RKO (cell line): ENCODE measurements around the gene NAB2.
A peak's percentile ranks its signal among the peaks of the same experiment; 100 is the strongest.

Experiments used
- DNase-seq: peaks from one replicate; pipeline ENCODE4 v3.0.0-alpha.2; 2016; ENCODE audit warnings: low spot score

The NAB2 gene

DNA sequence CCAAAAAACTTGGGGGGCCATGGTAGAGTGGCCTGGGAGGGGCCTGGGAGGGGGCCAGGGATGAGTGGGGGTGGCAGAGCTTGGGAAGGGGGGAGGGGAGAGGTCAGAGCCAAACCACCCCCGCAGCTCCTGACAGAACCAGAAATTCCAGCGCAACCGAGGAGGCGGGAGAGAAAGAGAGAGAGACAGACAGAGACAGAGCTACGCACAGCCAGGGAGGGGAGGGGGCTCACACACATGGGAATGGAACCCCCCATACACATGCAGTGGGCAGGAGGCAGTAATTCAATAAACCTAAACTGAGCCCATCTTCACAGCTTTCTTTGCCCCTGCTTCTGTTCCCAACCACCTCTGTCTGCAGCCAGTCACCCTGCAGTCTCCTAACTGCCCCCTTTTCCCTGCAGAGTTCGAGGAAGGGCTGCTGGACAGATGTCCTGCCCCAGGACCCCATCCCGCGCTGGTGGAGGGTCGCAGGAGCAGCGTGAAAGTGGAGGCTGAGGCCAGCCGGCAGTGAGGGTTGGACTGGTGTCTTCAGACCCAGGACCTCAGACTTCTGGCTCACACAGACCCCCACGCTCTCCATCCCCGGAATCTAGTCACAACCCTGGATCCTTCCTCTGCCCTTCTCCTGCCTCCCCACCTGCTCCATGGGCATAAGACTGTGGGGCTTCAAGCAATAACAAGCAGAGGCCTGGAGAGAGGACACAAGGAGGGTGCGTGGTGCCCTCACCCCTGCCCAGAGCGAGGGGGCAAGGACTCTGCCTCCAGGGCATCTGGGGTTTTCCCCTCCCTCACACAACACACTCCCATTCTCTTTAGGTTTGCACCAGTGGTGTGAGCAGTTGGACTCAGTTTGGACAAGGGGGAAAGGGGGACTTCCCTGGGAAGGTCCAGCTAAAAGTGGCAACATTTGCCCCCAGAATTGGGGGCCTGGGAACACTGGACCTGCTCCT, 5.6 kb downstream of the NAB2 start:
- DNase-seq: no peak

DNA sequence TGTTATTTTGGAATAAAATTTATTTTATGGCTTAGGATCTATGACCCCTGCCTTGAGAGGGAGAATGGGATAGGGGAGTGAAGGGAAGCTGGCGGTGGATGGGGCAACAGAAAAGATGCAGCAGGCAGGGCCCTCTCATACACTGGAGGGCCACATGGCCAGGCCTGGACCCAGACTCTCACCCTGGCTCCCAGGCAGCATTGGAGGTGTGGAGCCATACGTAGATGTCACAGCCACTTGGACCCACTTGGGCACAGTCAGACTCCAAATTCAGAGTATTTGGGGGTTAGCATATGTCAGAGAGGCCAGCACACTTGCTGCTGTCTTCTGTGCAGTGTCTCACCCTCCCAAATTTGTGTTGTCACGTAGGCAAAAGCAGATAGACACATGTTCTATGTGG, 6.5 kb downstream of the NAB2 start:
- no peak for DNase-seq

GRCh38 chr12:57096099-57096572, 7.2 kb downstream of the NAB2 start:
- no peak for DNase-seq

DNA sequence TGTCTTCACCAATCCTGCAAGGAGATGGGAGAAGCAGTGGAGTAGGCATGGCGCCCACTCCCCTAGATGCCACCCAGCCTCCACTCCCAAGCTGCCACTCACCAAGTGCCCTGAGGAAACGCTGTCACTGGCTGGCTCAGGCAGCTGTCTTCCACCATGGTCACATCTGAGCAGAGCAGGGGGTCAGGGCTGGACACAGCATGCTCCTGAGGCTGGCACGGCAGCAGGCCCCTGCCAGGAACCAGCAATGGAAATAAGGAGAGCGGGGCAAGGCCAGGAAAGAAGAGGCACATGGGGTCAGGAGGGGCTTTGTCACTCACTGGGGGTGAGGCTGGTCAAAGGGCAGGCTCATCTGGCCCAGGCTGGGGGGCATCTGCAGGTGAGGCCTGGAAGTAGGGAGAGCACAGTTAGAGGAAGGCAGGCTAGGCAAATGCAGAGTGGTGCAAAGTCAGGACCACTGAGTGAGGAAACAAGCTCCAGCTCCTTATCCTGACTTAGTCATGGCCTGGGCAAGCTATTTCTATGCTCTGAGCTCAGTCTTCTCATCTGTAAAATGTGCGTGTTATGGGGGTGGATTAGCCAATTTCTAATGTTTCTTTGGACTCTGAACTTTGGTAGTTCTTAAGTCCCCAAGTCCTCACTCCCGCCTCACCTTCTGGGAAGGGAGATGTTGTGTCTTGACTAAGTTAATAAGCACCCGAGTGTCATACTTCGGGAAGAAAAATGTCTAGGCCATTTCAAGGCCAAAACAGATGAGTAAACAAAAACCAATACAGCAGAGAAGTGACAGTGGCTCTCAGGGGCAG, 8.0 kb downstream of the NAB2 start:
- no peak for DNase-seq

- no peak for DNase-seq
Observed at GRCh38 chr12:57097554-57097835, 8.6 kb downstream of the NAB2 start.

GRCh38 chr12:57098546-57098945, 9.6 kb downstream of the NAB2 start:
- DNase-seq: no peak

GRCh38 chr12:57099047-57099714, 10.3 kb downstream of the NAB2 start:
- peak; percentile 40 for DNase-seq

DNA sequence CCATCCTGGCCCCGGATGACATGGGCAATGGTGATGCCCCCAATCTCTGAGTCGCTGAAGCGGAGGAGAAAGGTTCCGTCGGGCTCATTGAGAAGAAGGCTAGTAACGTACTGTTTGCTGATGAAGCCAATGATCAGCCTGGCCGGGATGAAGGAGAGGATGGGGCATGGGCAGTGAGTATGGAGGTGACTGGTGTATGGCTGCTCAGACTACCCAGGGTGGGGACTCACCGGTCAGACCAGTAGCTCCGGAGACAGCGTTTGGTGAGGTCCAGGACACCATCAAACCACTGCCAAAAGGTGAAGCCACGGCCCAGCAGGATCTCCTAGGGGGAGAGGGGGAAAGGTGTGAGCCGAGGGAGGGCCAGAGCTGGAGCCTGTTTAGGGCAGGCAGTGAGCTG, 10.9 kb downstream of the NAB2 start:
- no peak for DNase-seq

GRCh38 chr12:57101892-57102695, 13.2 kb downstream of the NAB2 start:
- no peak for DNase-seq

DNA sequence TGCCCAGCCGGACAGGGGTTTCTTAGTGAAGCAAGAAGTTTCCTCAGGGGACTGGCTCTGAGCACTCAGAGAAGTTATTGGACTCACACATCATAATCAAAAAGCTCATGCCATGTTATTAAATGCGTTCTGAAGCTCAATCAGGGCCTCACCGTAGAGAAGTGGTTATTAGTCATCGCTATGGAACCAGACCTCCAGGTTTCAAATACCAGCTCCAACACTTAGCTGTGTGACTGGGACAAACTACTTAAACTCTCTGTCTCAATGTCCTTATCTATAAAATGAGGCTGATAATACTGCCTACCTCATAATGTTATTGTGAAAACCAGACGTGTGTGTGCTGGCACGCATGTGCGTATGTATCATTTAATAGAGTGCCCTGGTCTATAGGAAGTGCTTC, 14.9 kb downstream of the NAB2 start:
- DNase-seq: no peak

- no peak for DNase-seq
Observed at GRCh38 chr12:57104292-57104910, 15.5 kb downstream of the NAB2 start.

DNA sequence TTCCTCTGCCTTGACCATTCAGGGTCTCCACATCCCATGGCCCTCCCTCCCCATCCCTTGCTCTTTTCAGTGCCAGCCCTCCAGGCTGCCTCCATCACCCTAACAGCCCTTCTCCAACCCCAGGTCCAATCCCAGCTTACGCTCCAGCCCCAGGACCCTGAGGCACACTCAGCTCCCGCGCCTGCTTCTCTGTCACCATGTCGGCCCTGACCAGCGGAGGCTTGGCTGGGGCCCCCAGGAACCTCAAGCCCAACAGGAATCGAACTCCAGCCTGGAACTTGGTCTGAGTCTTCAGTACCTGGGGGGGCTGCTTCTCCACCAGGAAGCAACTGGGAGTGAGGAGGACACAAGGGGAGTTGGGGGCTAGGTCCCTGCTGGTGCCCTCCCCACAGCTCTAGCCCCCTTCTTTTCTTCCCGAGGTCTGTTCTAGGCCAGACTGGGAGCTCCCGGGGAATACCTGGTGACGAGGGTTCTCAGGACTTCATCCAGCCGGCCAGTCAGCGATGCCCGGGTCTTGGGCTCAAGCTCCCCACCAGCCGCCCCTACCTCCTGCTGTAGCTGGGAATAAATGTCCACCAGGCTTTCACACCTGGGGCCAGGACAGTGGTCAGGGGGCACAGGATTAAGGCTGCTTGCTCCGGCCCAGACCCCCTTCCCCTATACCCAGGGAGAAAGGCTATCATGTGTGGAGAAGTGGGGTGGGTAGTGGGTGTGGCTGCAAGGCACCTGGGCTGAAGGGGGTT, 16.3 kb downstream of the NAB2 start:
- DNase-seq: no peak

GRCh38 chr12:57106021-57106708, 17.3 kb downstream of the NAB2 start:
- DNase-seq: no peak

DNA sequence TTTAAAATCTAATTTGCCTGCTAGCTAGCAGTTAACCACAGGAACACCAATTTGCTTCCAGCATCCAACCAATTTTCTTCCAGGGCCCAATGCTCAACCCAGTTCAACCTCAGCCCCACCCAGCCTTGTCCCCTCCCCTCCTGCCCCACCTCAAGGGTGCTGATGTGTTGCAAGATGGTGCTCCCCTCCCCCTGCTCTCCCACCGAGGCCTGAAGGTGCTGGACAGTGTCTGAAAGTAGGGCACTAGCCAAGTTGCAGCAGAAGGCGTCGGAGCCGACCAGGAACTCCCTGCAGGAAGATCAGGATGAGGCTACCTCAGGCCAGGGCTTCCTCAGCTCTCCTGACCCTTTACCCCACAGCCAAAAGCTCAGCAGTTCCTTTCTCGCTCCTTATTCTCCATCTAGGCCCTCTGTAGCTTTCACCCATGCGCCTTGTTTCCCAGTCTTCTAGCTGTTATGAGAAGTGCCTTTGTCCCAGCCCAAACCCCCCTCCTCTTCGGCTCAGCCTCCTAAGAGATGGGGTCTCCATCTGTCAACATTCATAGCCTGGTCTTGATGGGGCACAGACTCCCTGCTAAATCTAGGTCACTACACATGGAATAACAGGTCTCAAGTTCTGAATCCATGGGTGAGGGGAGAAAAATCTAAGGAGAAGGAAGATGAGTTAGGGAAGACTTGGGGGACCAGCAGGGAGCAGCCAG, 18.7 kb downstream of the NAB2 start:
- no peak for DNase-seq

- DNase-seq: no peak
Observed at GRCh38 chr12:57109207-57110103, 20.5 kb downstream of the NAB2 start.

GRCh38 chr12:57110104-57111030, 21.5 kb downstream of the NAB2 start:
- peak; percentile 60 for DNase-seq
